Measurements from ENCODE around the gene ZNF664. TPM values are rescaled to one million over a fixed set of nuclear protein-coding genes. Genes with fewer than 3 reads are reported as not detected.

Gene ZNF664
- total and polyA plus RNA-seq, 2 donors (not counting 1 experiment from before 2014, with no cell fraction given) = 14.3 to 47.1 TPM

DNA sequence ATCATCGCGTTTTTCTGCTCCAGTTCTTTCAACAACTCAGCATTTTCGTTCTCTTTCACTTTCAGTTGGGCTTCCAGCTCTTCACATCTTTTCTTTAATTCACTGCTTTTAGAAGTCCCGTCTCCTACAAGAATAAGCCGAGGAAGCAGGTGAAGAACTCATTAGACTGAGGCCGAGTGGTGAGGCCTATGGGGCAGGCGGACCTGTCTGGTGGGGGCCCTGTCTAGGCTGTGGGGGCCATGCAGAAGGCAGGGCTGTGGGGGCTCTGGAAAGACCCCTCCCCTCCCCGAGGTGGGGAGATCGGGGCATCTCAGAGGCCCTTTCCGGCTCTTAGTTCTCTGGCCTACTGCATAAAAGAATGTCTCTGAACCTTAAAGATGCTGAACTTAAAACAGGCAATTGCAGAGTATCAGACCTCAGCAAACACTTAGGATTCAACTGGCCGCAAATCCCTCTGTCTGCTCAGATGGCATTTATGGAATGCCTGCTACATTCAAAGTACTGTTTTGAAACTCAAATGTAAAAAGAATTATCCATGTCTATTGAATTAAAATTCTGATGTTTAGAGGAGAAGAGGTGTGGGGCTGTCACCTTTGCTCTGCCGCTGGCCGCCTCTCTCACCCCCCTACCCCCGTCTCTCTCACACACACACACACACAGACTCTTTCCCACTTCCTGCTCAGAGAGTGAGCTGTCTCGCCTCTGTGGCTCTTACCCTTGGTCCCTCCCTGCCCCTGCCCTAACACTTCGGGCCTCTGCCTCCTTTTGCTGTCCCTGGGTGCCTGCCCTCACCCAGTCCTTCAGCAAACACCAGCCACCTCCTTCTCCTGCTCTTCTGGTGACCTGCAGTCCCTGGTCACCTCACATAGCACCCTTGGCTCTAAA lies 35.1 kb upstream of the ZNF664 start:
- H3K4me2 ChIP-seq (replicated peaks; ENCODE audit: low read depth, low read length, poor library complexity, severe bottlenecking) = peak overlapping the region; percentile 56
- H3K27me3 Mint-ChIP-seq = no peaks in the 10 kb centered on the region
- POLR2A ChIA-PET = no interaction called here
- peak overlapping the region; percentile 14 for H2AFZ ChIP-seq (ENCODE audit: insufficient read depth, low read depth, low read length, poor library complexity, severe bottlenecking)
- peak overlapping the region in 1 of 2 donors; percentile 0 for H3K27ac ChIP-seq (ENCODE audit: low read length in 2 of 2)
- intact Hi-C loops (cut with micrococcal nuclease) = no loop called here
- H3K4me1 ChIP-seq (ENCODE audit: control insufficient read depth in 2 of 2, insufficient read depth in 2 of 2, low read length in 2 of 2) = peaks cover 20 to 22% of the 10 kb centered on the region in 2 donors
- WGBS (ENCODE audit: insufficient coverage) = 17% methylated on average over 10 of the region's 16 CpGs
- H3K79me2 ChIP-seq (ENCODE audit: control insufficient read depth, insufficient read depth, low read length) = no peaks in the 10 kb centered on the region
- CTCF ChIA-PET = interaction anchor here (0.6 kb wide), 1 partner anchor 31 kb away, joined by 5 read pairs; no protein-coding TSS in a partner anchor
- TF ChIP-seq, protein P1, sequence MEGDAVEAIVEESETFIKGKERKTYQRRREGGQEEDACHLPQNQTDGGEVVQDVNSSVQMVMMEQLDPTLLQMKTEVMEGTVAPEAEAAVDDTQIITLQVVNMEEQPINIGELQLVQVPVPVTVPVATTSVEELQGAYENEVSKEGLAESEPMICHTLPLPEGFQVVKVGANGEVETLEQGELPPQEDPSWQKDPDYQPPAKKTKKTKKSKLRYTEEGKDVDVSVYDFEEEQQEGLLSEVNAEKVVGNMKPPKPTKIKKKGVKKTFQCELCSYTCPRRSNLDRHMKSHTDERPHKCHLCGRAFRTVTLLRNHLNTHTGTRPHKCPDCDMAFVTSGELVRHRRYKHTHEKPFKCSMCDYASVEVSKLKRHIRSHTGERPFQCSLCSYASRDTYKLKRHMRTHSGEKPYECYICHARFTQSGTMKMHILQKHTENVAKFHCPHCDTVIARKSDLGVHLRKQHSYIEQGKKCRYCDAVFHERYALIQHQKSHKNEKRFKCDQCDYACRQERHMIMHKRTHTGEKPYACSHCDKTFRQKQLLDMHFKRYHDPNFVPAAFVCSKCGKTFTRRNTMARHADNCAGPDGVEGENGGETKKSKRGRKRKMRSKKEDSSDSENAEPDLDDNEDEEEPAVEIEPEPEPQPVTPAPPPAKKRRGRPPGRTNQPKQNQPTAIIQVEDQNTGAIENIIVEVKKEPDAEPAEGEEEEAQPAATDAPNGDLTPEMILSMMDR (IDR thresholded peaks at IDR 0.05) = no peak
- no peak for TF ChIP-seq EZH2 (IDR thresholded peaks at IDR 0.05; ENCODE audit: borderline replicate concordance, insufficient read depth, low read depth, low read length, poor library complexity, severe bottlenecking)
- no peaks in the 10 kb centered on the region for H3K27me3 ChIP-seq (replicated peaks in 1 of 4; ENCODE audit: control extremely low read depth in 1 of 4, control insufficient read depth in 3 of 4, insufficient read depth in 4 of 4, low read length in 3 of 4)
- peaks cover 25% of the 10 kb centered on the region for H3K4me1 Mint-ChIP-seq
- peaks cover 2 to 30% of the 10 kb centered on the region in 2 experiments for H3K36me3 ChIP-seq (replicated peaks in 1 of 2; ENCODE audit: control extremely low read depth in 1 of 2, control insufficient read depth in 1 of 2, extremely low read depth in 1 of 2, insufficient read depth in 2 of 2, low read length in 1 of 2)
- peaks cover 0 to 12% (median 2%) of the 10 kb centered on the region in 3 donors for H3K9me3 ChIP-seq (ENCODE audit: control extremely low read depth in 1 of 3, control insufficient read depth in 2 of 3, insufficient read depth in 1 of 3, low read length in 2 of 3)
- ATAC-seq (ENCODE audit: low read depth) (peak; percentile 53), DNase-seq (peak; percentile 22)
- H3K4me3 Mint-ChIP-seq = peak overlapping the region; percentile 64
- peak overlapping the region in 2 of 5 experiments; percentile 15 to 17 for H3K4me3 ChIP-seq (ENCODE audit: control extremely low read depth in 1 of 5, extremely low read depth in 1 of 5, insufficient read depth in 1 of 5, low read depth in 2 of 5, low read length in 4 of 5)
- H3K9me3 Mint-ChIP-seq (ENCODE audit: insufficient read depth) = peaks cover 2% of the 10 kb centered on the region
- peak overlapping the region; percentile 34 for H3K9ac ChIP-seq (ENCODE audit: low read length)
- H4K20me1 ChIP-seq (ENCODE audit: control insufficient read depth, insufficient read depth, low read length, poor library complexity, severe bottlenecking) = no peaks in the 10 kb centered on the region
- H3K27ac Mint-ChIP-seq = peak overlapping the region; percentile 16
